Keratinocyte (primary cell): ENCODE measurements around the gene TENM4. TPM values are rescaled to one million over a fixed set of nuclear protein-coding genes. Genes with fewer than 3 reads are reported as not detected.

Source experiments
- DNase-seq: peaks from one replicate; pipeline ENCODE4 v3.0.0-alpha.2; 2011; ENCODE audit warnings: low read depth, missing footprints, low spot score
- FAIRE-seq: peaks from 2 replicates; lab custom pipeline; 2011; peaks lifted over from hg19 to GRCh38; lab: Jason Lieb, UNC
- H2AFZ ChIP-seq: 2 replicates; pipeline ENCODE4 v1.6.0; 2012; ENCODE audit warnings: low read length, control low read depth, inconsistent platforms; ENCODE audit not compliant: control insufficient read depth
- H3K27ac ChIP-seq: 2 replicates; pipeline ENCODE4 v1.5.1; 2011; ENCODE audit warnings: low read length; ENCODE audit not compliant: control insufficient read depth, insufficient read depth
- H3K27me3 ChIP-seq: 3 replicates; pipeline ENCODE4 v1.6.0; 2011; ENCODE audit warnings: low read length; ENCODE audit not compliant: control insufficient read depth, insufficient read depth; ENCODE audit errors: extremely low read depth
- H3K36me3 ChIP-seq, 2 experiments: 2 replicates in 1 of 2; 3 replicates in 1 of 2; pipeline ENCODE4 v1.5.1; 2011; ENCODE audit warnings: low read length in 2 of 2, mild to moderate bottlenecking in 1 of 2; ENCODE audit not compliant: control insufficient read depth in 2 of 2, insufficient read depth in 2 of 2; ENCODE audit errors: extremely low read depth in 1 of 2
- H3K4me1 ChIP-seq: 3 replicates; pipeline ENCODE4 v1.5.1; 2011; ENCODE audit warnings: low read length; ENCODE audit not compliant: control insufficient read depth, insufficient read depth; ENCODE audit errors: extremely low read depth
- H3K4me2 ChIP-seq: 3 replicates; pipeline ENCODE4 v1.6.0; 2011; ENCODE audit warnings: low read depth, low read length; ENCODE audit not compliant: control insufficient read depth, insufficient read depth; ENCODE audit errors: extremely low read depth
- H3K4me3 ChIP-seq, 3 experiments: fragments of 200-600 bp in 1 of 3; sonication (generic) in 1 of 3; 2 replicates in 2 of 3; 3 replicates in 1 of 3; pipeline ENCODE4 v1.5.1; 2011 to 2016; ENCODE audit warnings: low read length in 3 of 3, mild to moderate bottlenecking in 3 of 3, control low read depth in 2 of 3, inconsistent platforms in 1 of 3, low read depth in 1 of 3, mixed read lengths in 1 of 3, mixed run types in 1 of 3, moderate library complexity in 1 of 3; ENCODE audit not compliant: control insufficient read depth in 2 of 3, insufficient read depth in 2 of 3; ENCODE audit errors: extremely low read depth in 1 of 3
- H3K79me2 ChIP-seq: 2 replicates; pipeline ENCODE4 v1.6.0; 2012; ENCODE audit warnings: low read length; ENCODE audit not compliant: control insufficient read depth, insufficient read depth
- H3K9ac ChIP-seq: 3 replicates; pipeline ENCODE4 v1.6.0; 2011; ENCODE audit warnings: low read length; ENCODE audit not compliant: control insufficient read depth, insufficient read depth; ENCODE audit errors: extremely low read depth
- H3K9me1 ChIP-seq: 3 replicates; pipeline ENCODE4 v1.6.0; 2011; ENCODE audit warnings: low read length; ENCODE audit not compliant: control insufficient read depth, insufficient read depth; ENCODE audit errors: extremely low read depth
- H3K9me3 ChIP-seq: 2 replicates; pipeline ENCODE4 v1.5.1; 2012; ENCODE audit warnings: low read depth, low read length; ENCODE audit not compliant: control insufficient read depth
- H4K20me1 ChIP-seq: 3 replicates; pipeline ENCODE4 v1.6.0; 2011; ENCODE audit warnings: low read length; ENCODE audit not compliant: control insufficient read depth, insufficient read depth; ENCODE audit errors: extremely low read depth
- EZH2 ChIP-seq: IDR thresholded peaks from one replicate; pipeline ENCODE4 v1.6.1; 2012; ENCODE audit warnings: inconsistent platforms, mild to moderate bottlenecking, low read length, moderate library complexity
- dilution Hi-C: fragments of 300-500 bp; cut with MboI; formaldehyde crosslinking; loops from one replicate; pipeline ENCODE4 v1.7.0; 2020; ENCODE audit warnings: low sequenced_read_pairs; ENCODE audit not compliant: extremely low pct_ligation_motif_present
- polyA plus RNA-seq, 5 experiments: library from polyadenylated mRNA; depleted of rRNA in 3 of 5; stranded (reverse) in 3 of 5; stranded (forward) in 1 of 5; unstranded in 1 of 5; fragments of >200 nt; gene quantifications; 1 replicate in 1 of 5; 2 replicates in 3 of 5; 3 replicates in 1 of 5; pipeline versions ENCODE4 v1.2.1 to v1.2.3, GENCODE V29; 2011 to 2012; ENCODE audit warnings: missing spikeins in 2 of 5, low read depth in 1 of 5, low replicate concordance in 1 of 5
- TF ChIP-seq, protein P1 (sequence below), 3 experiments: IDR thresholded peaks in 1 of 3; conservative IDR thresholded peaks in 1 of 3; optimal IDR thresholded peaks in 1 of 3; 2 replicates in 2 of 3; 3 replicates in 1 of 3; pipeline versions ENCODE3 to v1.5.1; 2011; ENCODE audit warnings: low read length in 3 of 3, mild to moderate bottlenecking in 3 of 3, moderate library complexity in 2 of 3, control low read depth in 1 of 3, inconsistent platforms in 1 of 3; ENCODE audit not compliant: insufficient read depth in 2 of 3; ENCODE audit errors: extremely low read depth in 1 of 3

TENM4 gene
- polyA plus RNA-seq, 1 donor (not counting 4 experiments of a cell fraction or from before 2014, with no cell fraction given) = 3.5 TPM

- Histone ChIP-seq H3K4me2 (no peak overlapping the region), H3K9ac (no peak overlapping the region), H3K9me1 (no peaks in the 10 kb centered on the region), H4K20me1 (no peaks in the 10 kb centered on the region), H3K36me3 (no peaks in the 10 kb centered on the region), H3K79me2 (no peaks in the 10 kb centered on the region), H3K4me3 (no peak overlapping the region), H2AFZ (no peak overlapping the region), H3K4me1 (no peaks in the 10 kb centered on the region), H3K9me3 (no peaks in the 10 kb centered on the region), H3K27me3 (no peaks in the 10 kb centered on the region), H3K27ac (no peak overlapping the region)
- dilution Hi-C loops = no loop called here
- FAIRE-seq (no peak), DNase-seq (no peak)
- TF ChIP-seq, protein P1, sequence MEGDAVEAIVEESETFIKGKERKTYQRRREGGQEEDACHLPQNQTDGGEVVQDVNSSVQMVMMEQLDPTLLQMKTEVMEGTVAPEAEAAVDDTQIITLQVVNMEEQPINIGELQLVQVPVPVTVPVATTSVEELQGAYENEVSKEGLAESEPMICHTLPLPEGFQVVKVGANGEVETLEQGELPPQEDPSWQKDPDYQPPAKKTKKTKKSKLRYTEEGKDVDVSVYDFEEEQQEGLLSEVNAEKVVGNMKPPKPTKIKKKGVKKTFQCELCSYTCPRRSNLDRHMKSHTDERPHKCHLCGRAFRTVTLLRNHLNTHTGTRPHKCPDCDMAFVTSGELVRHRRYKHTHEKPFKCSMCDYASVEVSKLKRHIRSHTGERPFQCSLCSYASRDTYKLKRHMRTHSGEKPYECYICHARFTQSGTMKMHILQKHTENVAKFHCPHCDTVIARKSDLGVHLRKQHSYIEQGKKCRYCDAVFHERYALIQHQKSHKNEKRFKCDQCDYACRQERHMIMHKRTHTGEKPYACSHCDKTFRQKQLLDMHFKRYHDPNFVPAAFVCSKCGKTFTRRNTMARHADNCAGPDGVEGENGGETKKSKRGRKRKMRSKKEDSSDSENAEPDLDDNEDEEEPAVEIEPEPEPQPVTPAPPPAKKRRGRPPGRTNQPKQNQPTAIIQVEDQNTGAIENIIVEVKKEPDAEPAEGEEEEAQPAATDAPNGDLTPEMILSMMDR (optimal IDR thresholded peaks at IDR 0.05 in 1 of 3, IDR thresholded peaks at IDR 0.05 in 1 of 3, conservative IDR thresholded peaks at IDR 0.05 in 1 of 3; ENCODE audit: extremely low read depth in 1 of 3, insufficient read depth in 2 of 3, low read length in 3 of 3) = no peak
- no peak for TF ChIP-seq EZH2
Observed at GRCh38 chr11:79487412-79487811, 46.6 kb upstream of the TENM4 start.

DNA sequence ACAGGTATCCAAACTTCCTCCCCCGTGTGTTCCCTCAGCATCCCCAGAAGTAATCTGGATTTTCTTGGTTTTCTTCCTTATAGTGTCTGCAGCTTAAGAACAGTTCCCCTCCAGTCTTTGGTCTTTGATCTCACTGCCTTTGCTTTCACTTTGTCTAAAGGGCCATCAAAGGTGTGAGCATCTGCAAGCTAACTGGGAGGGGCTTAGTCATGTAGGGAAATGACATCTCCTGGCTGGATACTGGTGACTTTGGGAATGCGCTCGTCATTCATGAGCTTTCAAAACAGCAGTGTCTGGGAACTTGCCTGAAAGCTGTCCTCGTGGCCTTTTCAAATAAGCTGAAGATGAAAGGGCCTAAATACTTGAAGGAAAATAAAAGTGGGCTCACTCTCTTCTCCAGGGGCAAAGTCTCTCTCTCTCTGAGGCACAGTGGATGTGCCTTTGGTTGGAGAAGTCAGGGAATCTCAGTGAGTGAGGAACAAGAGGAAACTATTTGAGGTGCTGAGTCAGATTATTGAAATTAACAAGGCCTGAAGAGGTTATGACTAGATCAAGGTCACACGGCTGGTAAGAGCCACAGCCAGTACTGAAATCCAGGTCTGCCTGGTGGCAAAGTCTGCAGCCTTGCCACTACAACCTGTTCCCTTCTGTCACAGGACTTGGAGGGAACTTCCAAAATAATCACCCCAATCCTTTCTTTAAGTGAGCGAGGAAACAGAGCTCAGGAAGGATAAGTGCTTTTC is 45.6 kb upstream of the TENM4 start:
- no peak overlapping the region for H2AFZ ChIP-seq
- dilution Hi-C loops = no loop called here
- H3K4me3 ChIP-seq = no peak overlapping the region
- H3K9me1 ChIP-seq = no peaks in the 10 kb centered on the region
- no peaks in the 10 kb centered on the region for H3K36me3 ChIP-seq
- no peak for DNase-seq
- H3K27ac ChIP-seq = no peak overlapping the region
- FAIRE-seq = no peak
- no peaks in the 10 kb centered on the region for H3K27me3 ChIP-seq
- TF ChIP-seq, protein P1 (optimal IDR thresholded peaks at IDR 0.05 in 1 of 3, IDR thresholded peaks at IDR 0.05 in 1 of 3, conservative IDR thresholded peaks at IDR 0.05 in 1 of 3; ENCODE audit: extremely low read depth in 1 of 3, insufficient read depth in 2 of 3, low read length in 3 of 3) = no peak
- H3K9me3 ChIP-seq = no peaks in the 10 kb centered on the region
- H3K4me1 ChIP-seq = no peaks in the 10 kb centered on the region
- no peaks in the 10 kb centered on the region for H3K79me2 ChIP-seq
- no peaks in the 10 kb centered on the region for H4K20me1 ChIP-seq
- H3K9ac ChIP-seq = no peak overlapping the region
- no peak overlapping the region for H3K4me2 ChIP-seq
